Measurements from ENCODE around the gene RRN3. TPM values are rescaled to one million over a fixed set of nuclear protein-coding genes. Genes with fewer than 3 reads are reported as not detected.
A peak's percentile ranks its signal among the peaks of the same experiment; 100 is the strongest.
"Not testable (repeated sequence)": the region's sequence is repeated elsewhere in the genome, so short reads cannot be mapped to it uniquely, and the experiment has no call there.

Gene RRN3
- total and polyA plus RNA-seq, 11 donors: 7.9 to 28.5 (median 18.9) TPM

DNA sequence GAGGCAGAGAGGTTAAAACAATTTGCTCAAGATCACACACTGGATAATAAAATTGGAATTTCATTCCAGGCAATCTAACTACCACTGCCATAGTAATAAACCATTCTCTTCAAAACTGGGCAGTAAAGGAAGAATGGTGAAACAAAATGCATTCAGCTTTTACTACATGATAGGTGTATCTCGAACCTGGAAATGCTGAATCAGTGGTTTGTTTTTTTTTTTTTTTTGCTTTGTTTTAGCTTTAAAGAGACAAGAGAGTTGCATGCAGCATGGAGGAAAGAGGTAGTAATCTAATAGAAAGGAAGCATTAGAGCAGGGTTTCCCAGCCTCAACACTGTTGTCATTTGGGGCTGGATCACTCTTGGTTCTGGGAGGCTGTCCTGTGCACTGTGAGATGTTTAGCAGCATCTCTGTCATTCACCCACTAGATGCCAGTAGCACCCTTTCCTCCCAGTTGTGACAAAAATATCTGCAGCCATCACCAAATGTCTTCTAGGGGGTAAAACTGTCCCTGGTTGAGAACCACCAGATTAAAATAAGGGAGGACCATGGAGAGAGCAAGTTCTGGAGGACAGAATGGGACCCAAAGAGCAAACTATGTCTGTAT lies 3.3 kb downstream of the RRN3 start:
- H3K27me3 ChIP-seq; DNase-seq; ATAC-seq; H3K27ac ChIP-seq; H3K4me3 ChIP-seq; intact Hi-C loops (cut with DNase I); H3K9me3 ChIP-seq: not testable (repeated sequence)
- H3K4me1 ChIP-seq: peaks cover 0 to 20% (median 14%) of the 10 kb centered on the region in 12 donors
- WGBS, 4 donors: 79 to 89% (median 81%) methylated on average over 1 of the region's 1 CpG
- TF ChIP-seq, protein P1, sequence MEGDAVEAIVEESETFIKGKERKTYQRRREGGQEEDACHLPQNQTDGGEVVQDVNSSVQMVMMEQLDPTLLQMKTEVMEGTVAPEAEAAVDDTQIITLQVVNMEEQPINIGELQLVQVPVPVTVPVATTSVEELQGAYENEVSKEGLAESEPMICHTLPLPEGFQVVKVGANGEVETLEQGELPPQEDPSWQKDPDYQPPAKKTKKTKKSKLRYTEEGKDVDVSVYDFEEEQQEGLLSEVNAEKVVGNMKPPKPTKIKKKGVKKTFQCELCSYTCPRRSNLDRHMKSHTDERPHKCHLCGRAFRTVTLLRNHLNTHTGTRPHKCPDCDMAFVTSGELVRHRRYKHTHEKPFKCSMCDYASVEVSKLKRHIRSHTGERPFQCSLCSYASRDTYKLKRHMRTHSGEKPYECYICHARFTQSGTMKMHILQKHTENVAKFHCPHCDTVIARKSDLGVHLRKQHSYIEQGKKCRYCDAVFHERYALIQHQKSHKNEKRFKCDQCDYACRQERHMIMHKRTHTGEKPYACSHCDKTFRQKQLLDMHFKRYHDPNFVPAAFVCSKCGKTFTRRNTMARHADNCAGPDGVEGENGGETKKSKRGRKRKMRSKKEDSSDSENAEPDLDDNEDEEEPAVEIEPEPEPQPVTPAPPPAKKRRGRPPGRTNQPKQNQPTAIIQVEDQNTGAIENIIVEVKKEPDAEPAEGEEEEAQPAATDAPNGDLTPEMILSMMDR (IDR thresholded peaks at IDR 0.05): peak in 2 of 12 donors; percentile 7 to 19
- H3K36me3 ChIP-seq: peaks cover 0 to 64% (median 50%) of the 10 kb centered on the region in 9 donors

DNA sequence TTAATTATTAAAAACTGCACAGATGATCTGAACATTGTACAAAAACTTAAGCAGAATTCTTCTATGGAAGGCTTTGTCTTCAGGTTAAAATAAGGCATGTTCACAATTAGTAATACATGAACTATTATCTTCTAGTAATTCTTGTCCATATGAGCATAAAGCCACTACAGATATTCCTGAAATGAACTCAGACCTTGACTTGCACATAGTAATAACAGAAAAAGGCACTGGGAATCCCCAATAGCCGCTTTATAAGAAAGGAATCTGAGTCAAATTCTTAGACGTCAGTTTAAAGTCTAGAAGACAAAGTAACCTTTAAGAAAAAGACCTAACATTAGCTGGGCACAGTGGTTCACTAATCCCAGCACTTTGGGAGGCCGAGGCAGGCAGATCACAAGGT lies 11.3 kb downstream of the RRN3 start:
- H3K4me3 ChIP-seq; H3K4me1 ChIP-seq; ATAC-seq; H3K9me3 ChIP-seq; H3K27ac ChIP-seq; DNase-seq; intact Hi-C loops (cut with DNase I); H3K27me3 ChIP-seq: not testable (repeated sequence)
- 86 to 93% (median 92%) methylated on average over 3 of the region's 3 CpGs for whole genome bisulfite sequencing, 4 donors
- H3K36me3 ChIP-seq: peaks cover 0 to 96% (median 90%) of the 10 kb centered on the region in 9 donors

DNA sequence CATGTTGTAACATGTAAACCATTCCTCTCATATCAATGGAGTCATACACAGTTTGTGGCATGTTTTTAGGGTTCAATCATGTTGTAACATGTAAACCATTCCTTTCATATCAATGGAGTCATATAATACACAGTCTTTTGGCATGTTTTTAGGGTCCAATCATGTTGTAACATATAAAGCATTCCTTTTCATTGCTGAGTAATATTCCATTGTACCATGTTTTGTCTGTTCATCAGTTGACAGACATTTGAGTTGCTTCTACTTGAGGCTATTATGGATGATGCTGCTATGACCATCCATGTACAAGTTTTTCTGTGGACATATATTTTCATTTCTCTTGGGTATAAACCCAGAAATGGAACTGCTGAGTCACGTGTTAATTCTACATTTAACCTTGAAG lies 13.2 kb downstream of the RRN3 start:
- intact Hi-C loops (cut with DNase I); DNase-seq; H3K9me3 ChIP-seq; ATAC-seq; H3K27me3 ChIP-seq; H3K4me3 ChIP-seq; H3K27ac ChIP-seq; H3K4me1 ChIP-seq: not testable (repeated sequence)
- WGBS, 4 donors: 57 to 97% (median 96%) methylated on average over 1 of the region's 1 CpG
- H3K36me3 ChIP-seq: peaks cover 0 to 97% (median 85%) of the 10 kb centered on the region in 9 donors

DNA sequence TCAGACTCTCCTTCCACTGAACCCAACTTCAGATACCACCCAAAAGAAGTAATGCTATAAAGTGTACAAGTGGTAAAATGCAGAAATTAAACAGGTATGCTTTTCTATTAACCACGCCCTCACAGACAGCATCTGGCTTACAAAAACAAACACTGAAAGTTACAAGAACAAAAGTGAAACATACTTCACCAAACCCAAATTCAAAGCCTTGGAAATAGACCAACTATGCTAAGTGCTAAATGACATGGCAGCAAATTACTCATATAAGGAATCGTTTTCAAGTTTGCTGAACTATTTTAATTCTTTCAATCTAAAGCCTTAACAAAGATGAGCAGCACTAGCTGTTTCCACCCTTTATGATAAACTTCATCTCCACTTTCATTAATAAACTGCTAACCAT lies 17.9 kb downstream of the RRN3 start:
- DNase-seq; intact Hi-C loops (cut with DNase I); H3K4me1 ChIP-seq; ATAC-seq; H3K27me3 ChIP-seq; H3K9me3 ChIP-seq; H3K27ac ChIP-seq; H3K4me3 ChIP-seq: not testable (repeated sequence)
- H3K36me3 ChIP-seq: peaks cover 0 to 92% (median 77%) of the 10 kb centered on the region in 9 donors
- WGBS, 4 donors: 74 to 91% (median 78%) methylated on average over 2 of the region's 2 CpGs

DNA sequence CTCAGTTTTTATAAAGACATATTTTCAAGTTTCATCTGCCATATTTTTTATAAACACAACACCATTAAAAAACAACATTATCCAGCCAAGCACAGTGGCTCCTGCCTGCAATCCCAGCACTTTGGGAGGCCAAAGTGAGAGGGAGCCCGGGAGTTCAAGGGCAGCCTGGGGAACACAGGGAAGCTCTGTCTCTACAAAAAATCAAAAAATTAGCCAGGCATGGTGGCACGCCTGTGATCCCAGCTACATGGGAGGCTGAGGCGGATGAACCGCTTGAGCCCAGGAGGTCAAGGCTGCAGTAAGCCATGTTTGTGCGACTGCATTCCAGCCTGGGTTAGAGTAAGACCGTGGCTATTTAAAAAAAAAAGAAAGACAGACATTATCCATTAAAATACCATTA lies 21.0 kb downstream of the RRN3 start:
- intact Hi-C loops (cut with DNase I): no loop called here
- no peak for TF ChIP-seq POLR2A (IDR thresholded peaks at IDR 0.05)
- TF ChIP-seq, protein P1 (IDR thresholded peaks at IDR 0.05): no peak
- peaks cover 0 to 13% (median 0%) of the 10 kb centered on the region in 12 donors for H3K4me1 ChIP-seq
- DNase-seq: no peak
- H3K27ac ChIP-seq: no peak overlapping the region
- no peaks in the 10 kb centered on the region for H3K9me3 ChIP-seq
- ATAC-seq: no peak
- 87 to 91% (median 90%) methylated on average over 6 of the region's 6 CpGs for WGBS, 4 donors
- H3K27me3 ChIP-seq: no peaks in the 10 kb centered on the region
- peaks cover 0 to 93% (median 78%) of the 10 kb centered on the region in 9 donors for H3K36me3 ChIP-seq
- H3K4me3 ChIP-seq: no peak overlapping the region
